GM23338 (cell line): Measurements from ENCODE around the gene ALDH16A1.

ENCODE experiments used
- CREB1 ChIP-seq: fragments of 250-450 bp; sonication (Bioruptor Pico); IDR thresholded peaks from 2 replicates; pipeline ENCODE4 v1.5.0; 2020; ENCODE audit warnings: low read depth, mild to moderate bottlenecking, moderate library complexity
- ETS1 ChIP-seq: IDR thresholded peaks from 2 replicates; pipeline ENCODE4 v1.6.1; 2016; ENCODE audit warnings: antibody characterized with exemption
- EZH2 ChIP-seq: fragments of 200-600 bp; sonication (generic); IDR thresholded peaks from one replicate; pipeline ENCODE4 v1.8.0; 2017; ENCODE audit warnings: antibody characterized with exemption, mild to moderate bottlenecking, low read depth; ENCODE audit not compliant: unreplicated experiment
- EZH2phosphoT487 ChIP-seq: fragments of 200-600 bp; sonication (generic); IDR thresholded peaks from one replicate; pipeline ENCODE4 v1.8.1; 2018; ENCODE audit warnings: antibody characterized with exemption; ENCODE audit not compliant: unreplicated experiment
- JUNB ChIP-seq: IDR thresholded peaks from one replicate; pipeline ENCODE4 v1.6.1; 2016; ENCODE audit warnings: antibody characterized with exemption; ENCODE audit not compliant: unreplicated experiment
- POLR2AphosphoS5 ChIP-seq: IDR thresholded peaks from 2 replicates; pipeline ENCODE4 v1.6.1; 2016; ENCODE audit warnings: antibody characterized with exemption, low read depth
- ZNF331 ChIP-seq: fragments of 250-450 bp; sonication (Bioruptor Pico); IDR thresholded peaks from 2 replicates; pipeline ENCODE4 v1.5.0; 2020; ENCODE audit warnings: low read depth, mild to moderate bottlenecking, moderate library complexity
- TF ChIP-seq, protein P1 (sequence below), 2 experiments: fragments of 200-600 bp in 1 of 2; sonication (generic) in 1 of 2; conservative IDR thresholded peaks; 2 replicates each; pipeline versions ENCODE4 v1.5.1 to v1.6.1; 2016 to 2017; ENCODE audit warnings: antibody characterized with exemption in 2 of 2, low read depth in 2 of 2, mild to moderate bottlenecking in 2 of 2, moderate library complexity in 1 of 2

GRCh38 chr19:49439836-49440235 is 13.2 kb upstream of the ALDH16A1 start:
- TF ChIP-seq, protein P1, sequence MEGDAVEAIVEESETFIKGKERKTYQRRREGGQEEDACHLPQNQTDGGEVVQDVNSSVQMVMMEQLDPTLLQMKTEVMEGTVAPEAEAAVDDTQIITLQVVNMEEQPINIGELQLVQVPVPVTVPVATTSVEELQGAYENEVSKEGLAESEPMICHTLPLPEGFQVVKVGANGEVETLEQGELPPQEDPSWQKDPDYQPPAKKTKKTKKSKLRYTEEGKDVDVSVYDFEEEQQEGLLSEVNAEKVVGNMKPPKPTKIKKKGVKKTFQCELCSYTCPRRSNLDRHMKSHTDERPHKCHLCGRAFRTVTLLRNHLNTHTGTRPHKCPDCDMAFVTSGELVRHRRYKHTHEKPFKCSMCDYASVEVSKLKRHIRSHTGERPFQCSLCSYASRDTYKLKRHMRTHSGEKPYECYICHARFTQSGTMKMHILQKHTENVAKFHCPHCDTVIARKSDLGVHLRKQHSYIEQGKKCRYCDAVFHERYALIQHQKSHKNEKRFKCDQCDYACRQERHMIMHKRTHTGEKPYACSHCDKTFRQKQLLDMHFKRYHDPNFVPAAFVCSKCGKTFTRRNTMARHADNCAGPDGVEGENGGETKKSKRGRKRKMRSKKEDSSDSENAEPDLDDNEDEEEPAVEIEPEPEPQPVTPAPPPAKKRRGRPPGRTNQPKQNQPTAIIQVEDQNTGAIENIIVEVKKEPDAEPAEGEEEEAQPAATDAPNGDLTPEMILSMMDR (conservative IDR thresholded peaks at IDR 0.05; ENCODE audit: low read depth in 2 of 2), result no peak
- no peak for TF ChIP-seq EZH2phosphoT487
- TF ChIP-seq JUNB, result no peak
- TF ChIP-seq CREB1 (CRISPR knock-in tag), result no peak
- no peak for TF ChIP-seq EZH2
- TF ChIP-seq POLR2AphosphoS5, result no peak
- TF ChIP-seq ZNF331 (CRISPR knock-in tag), result no peak
- no peak for TF ChIP-seq ETS1
